Liver (tissue), 9 donors: ENCODE measurements around the gene OTOP2. TPM values are rescaled to one million over a fixed set of nuclear protein-coding genes. Genes with fewer than 3 reads are reported as not detected.

ENCODE experiments used
- DNase-seq: peaks from one replicate; pipeline ENCODE4 v3.0.0-alpha.2; 2017; ENCODE audit warnings: low spot score
- H3K27ac ChIP-seq, 2 donors: one replicate each; pipeline ENCODE4 v1.7.0; 2013; ENCODE audit warnings: inconsistent platforms in 2 of 2, low read length in 2 of 2, control low read depth in 1 of 2, low read depth in 1 of 2, mild to moderate bottlenecking in 1 of 2
- H3K27me3 ChIP-seq, 4 donors: one replicate each; pipeline versions ENCODE4 v1.6.1 to v1.7.0; 2013; ENCODE audit warnings: low read length in 3 of 4, inconsistent platforms in 1 of 4, mild to moderate bottlenecking in 1 of 4, moderate library complexity in 1 of 4; ENCODE audit not compliant: control insufficient read depth in 4 of 4, insufficient read depth in 4 of 4
- H3K36me3 ChIP-seq, 4 donors: one replicate each; pipeline versions ENCODE4 v1.6.1 to v1.7.0; 2013; ENCODE audit warnings: low read length in 3 of 4, mild to moderate bottlenecking in 3 of 4, low read depth in 1 of 4, moderate library complexity in 1 of 4; ENCODE audit not compliant: control insufficient read depth in 4 of 4, insufficient read depth in 3 of 4
- H3K4me1 ChIP-seq, 4 donors: one replicate each; pipeline versions ENCODE4 v1.6.1 to v1.7.0; 2013; ENCODE audit warnings: low read length in 3 of 4, mild to moderate bottlenecking in 3 of 4, moderate library complexity in 1 of 4; ENCODE audit not compliant: control insufficient read depth in 4 of 4, insufficient read depth in 4 of 4
- H3K4me3 ChIP-seq, 3 donors: one replicate each; pipeline versions ENCODE4 v1.6.1 to v1.7.0; 2013; ENCODE audit warnings: low read length in 3 of 3, control low read depth in 1 of 3, low read depth in 1 of 3, mild to moderate bottlenecking in 1 of 3
- H3K9ac ChIP-seq, 2 donors: one replicate each; pipeline ENCODE4 v1.7.0; 2013; ENCODE audit warnings: low read length in 2 of 2, mild to moderate bottlenecking in 2 of 2, moderate library complexity in 2 of 2, control low read depth in 1 of 2, low read depth in 1 of 2
- H3K9me3 ChIP-seq, 4 donors: one replicate each; pipeline versions ENCODE4 v1.6.1 to v1.7.0; 2013; ENCODE audit warnings: low read length in 3 of 4; ENCODE audit not compliant: control insufficient read depth in 4 of 4
- ATF3 ChIP-seq: IDR thresholded peaks from 2 replicates; pipeline ENCODE4 v1.6.1; 2016; ENCODE audit warnings: antibody characterized with exemption
- CTCF ChIP-seq: fragments of 150-350 bp; IDR thresholded peaks from 2 replicates; pipeline ENCODE4 v1.5.1; 2017; ENCODE audit warnings: improper control_type of control experiment, low read depth, low read length; ENCODE audit not compliant: missing input control
- EGR1 ChIP-seq, 2 donors: IDR thresholded peaks; 2 replicates each; pipeline ENCODE4 v1.6.1; 2016 to 2018; ENCODE audit warnings: antibody characterized with exemption in 2 of 2, low read depth in 2 of 2
- FOXA1 ChIP-seq: IDR thresholded peaks from 2 replicates; pipeline ENCODE4 v1.6.1; 2016; ENCODE audit warnings: antibody characterized with exemption
- FOXA2 ChIP-seq: IDR thresholded peaks from 2 replicates; pipeline ENCODE4 v1.6.1; 2016; ENCODE audit warnings: antibody characterized with exemption
- GABPA ChIP-seq, 2 donors: IDR thresholded peaks in 1 of 2; conservative IDR thresholded peaks in 1 of 2; 2 replicates each; pipeline ENCODE4 v1.6.1; 2016; ENCODE audit warnings: antibody characterized with exemption in 2 of 2, mild to moderate bottlenecking in 1 of 2, moderate library complexity in 1 of 2
- HNF4A ChIP-seq, 2 donors: conservative IDR thresholded peaks; 2 replicates each; pipeline ENCODE4 v1.6.1; 2016; ENCODE audit warnings: antibody characterized with exemption in 2 of 2, mild to moderate bottlenecking in 2 of 2
- HNF4G ChIP-seq: IDR thresholded peaks from 2 replicates; pipeline ENCODE4 v1.6.1; 2016; ENCODE audit warnings: antibody characterized with exemption
- JUND ChIP-seq, 2 donors: IDR thresholded peaks; 2 replicates each; pipeline ENCODE4 v1.6.1; 2016; ENCODE audit warnings: antibody characterized with exemption in 2 of 2
- MAX ChIP-seq: IDR thresholded peaks from 2 replicates; pipeline ENCODE4 v1.6.1; 2016; ENCODE audit warnings: antibody characterized with exemption
- NR2F2 ChIP-seq: IDR thresholded peaks from 2 replicates; pipeline ENCODE4 v1.6.1; 2016; ENCODE audit warnings: antibody characterized with exemption
- RAD21 ChIP-seq, 2 donors: IDR thresholded peaks; 2 replicates each; pipeline ENCODE4 v1.6.1; 2016; ENCODE audit warnings: antibody characterized with exemption in 2 of 2, mild to moderate bottlenecking in 2 of 2
- REST ChIP-seq: IDR thresholded peaks from 2 replicates; pipeline ENCODE4 v1.6.1; 2016; ENCODE audit warnings: antibody characterized with exemption, mild to moderate bottlenecking
- RXRA ChIP-seq, 2 donors: IDR thresholded peaks; 2 replicates each; pipeline ENCODE4 v1.6.1; 2017 to 2018; ENCODE audit warnings: antibody characterized with exemption in 2 of 2, mild to moderate bottlenecking in 1 of 2
- SP1 ChIP-seq: IDR thresholded peaks from 2 replicates; pipeline ENCODE4 v1.6.1; 2018; ENCODE audit warnings: antibody characterized with exemption, mild to moderate bottlenecking
- TAF1 ChIP-seq: conservative IDR thresholded peaks from 2 replicates; pipeline ENCODE4 v1.6.1; 2016; ENCODE audit warnings: antibody characterized with exemption, mild to moderate bottlenecking
- YY1 ChIP-seq: IDR thresholded peaks from 2 replicates; pipeline ENCODE4 v1.6.1; 2016; ENCODE audit warnings: antibody characterized with exemption, mild to moderate bottlenecking
- ZBTB33 ChIP-seq: IDR thresholded peaks from 2 replicates; pipeline ENCODE4 v1.6.1; 2016; ENCODE audit warnings: antibody characterized with exemption
- WGBS: extraction: QIAGEN DNeasy Blood & Tissue Kit; methylation state at CpG from one replicate; pipeline ENCODE4 v1.1.7; 2013; 5-methylcytosine and 5-hydroxymethylcytosine counted together
- polyA plus RNA-seq, 2 donors: library from polyadenylated mRNA; stranded (reverse) in 1 of 2; unstranded in 1 of 2; fragments of 200-250 nt in 1 of 2; fragments of >200 nt in 1 of 2; fragmentation: Nextera tagmentation in 1 of 2; extraction: Ambion mirVana in 1 of 2; gene quantifications; one replicate each; pipeline versions ENCODE4 v1.2.1 to v1.2.3, GENCODE V29; 2013 to 2015
- total RNA-seq, 2 donors: library from RNA; depleted of rRNA; stranded (reverse); fragments of >200 nt; gene quantifications; one replicate each; pipeline ENCODE4 v1.2.3, GENCODE V29; 2014
- donor health status: healthy.
- donor health status: healthy.
- donor health status: healthy.
- donor health status: healthy.
- donor health status: healthy.

The OTOP2 gene
- total and polyA plus RNA-seq, 4 donors: not detected

- TF ChIP-seq SP1 (no peak), CTCF (no peak), HNF4G (no peak), MAX (no peak), JUND (IDR thresholded peaks at IDR 0.05) (no peak), EGR1 (IDR thresholded peaks at IDR 0.05; ENCODE audit: low read depth in 2 of 2) (no peak), TAF1 (no peak), NR2F2 (no peak), RXRA (IDR thresholded peaks at IDR 0.05) (no peak), YY1 (no peak), FOXA2 (no peak), REST (no peak), RAD21 (IDR thresholded peaks at IDR 0.05) (no peak), GABPA (IDR thresholded peaks at IDR 0.05 in 1 of 2, conservative IDR thresholded peaks at IDR 0.05 in 1 of 2) (no peak), ATF3 (no peak), FOXA1 (no peak), ZBTB33 (no peak), HNF4A (conservative IDR thresholded peaks at IDR 0.05) (no peak)
- no peak for DNase-seq
- WGBS: 74% methylated on average over 27 of the region's 27 CpGs
- no peak overlapping the region for H3K27ac ChIP-seq
- peaks cover 2 to 8% (median 6%) of the 10 kb centered on the region in 4 donors for H3K4me1 ChIP-seq
- no peaks in the 10 kb centered on the region for H3K36me3 ChIP-seq
- H3K9ac ChIP-seq: no peak overlapping the region
- H3K9me3 ChIP-seq: no peaks in the 10 kb centered on the region
- peaks cover under 1 to 4% (median 2%) of the 10 kb centered on the region in 4 donors for H3K27me3 ChIP-seq
- H3K4me3 ChIP-seq: no peak overlapping the region
Observed at GRCh38 chr17:74920306-74920620, 3.8 kb upstream of the OTOP2 start.

- H3K4me1 ChIP-seq: peaks cover 2 to 8% (median 6%) of the 10 kb centered on the region in 4 donors
- H3K27ac ChIP-seq: no peak overlapping the region
- peaks cover 2 to 7% (median 4%) of the 10 kb centered on the region in 4 donors for H3K27me3 ChIP-seq
- DNase-seq: no peak
- H3K36me3 ChIP-seq: no peaks in the 10 kb centered on the region
- no peak overlapping the region for H3K4me3 ChIP-seq
- WGBS: 59% methylated on average over 6 of the region's 6 CpGs
- H3K9ac ChIP-seq: no peak overlapping the region
- H3K9me3 ChIP-seq: no peaks in the 10 kb centered on the region
- TF ChIP-seq REST (no peak), SP1 (no peak), EGR1 (IDR thresholded peaks at IDR 0.05; ENCODE audit: low read depth in 2 of 2) (no peak), TAF1 (no peak), RAD21 (IDR thresholded peaks at IDR 0.05) (no peak)
Observed at GRCh38 chr17:74920642-74921025, 3.4 kb upstream of the OTOP2 start.
